ENCODE data around the gene LPCAT2. TPM values are rescaled to one million over a fixed set of nuclear protein-coding genes. Genes with fewer than 3 reads are reported as not detected.

Gene LPCAT2
- total and polyA plus RNA-seq, 2 of the 13 experiments (the other 11 are each of a cell fraction or from before 2014, with no cell fraction given), result 9.9 to 17.6 TPM

- no peak; the same call in 1 of the 2 replicates for TF ChIP-seq ZBTB4 (CRISPR knock-in tag; IDR thresholded peaks at IDR 0.05; ENCODE audit: borderline replicate concordance)
- no peak for TF ChIP-seq KDM5B (CRISPR knock-in tag; IDR thresholded peaks at IDR 0.05; ENCODE audit: borderline replicate concordance)
- no peak for TF ChIP-seq ZBTB42 (CRISPR knock-in tag; IDR thresholded peaks at IDR 0.05)
- TF ChIP-seq ATM (IDR thresholded peaks at IDR 0.05; ENCODE audit: borderline replicate concordance), result no peak
- TF ChIP-seq ZNF670 (CRISPR knock-in tag; IDR thresholded peaks at IDR 0.05; ENCODE audit: borderline replicate concordance), result no peak
- TF ChIP-seq MBNL3 (CRISPR knock-in tag; conservative IDR thresholded peaks at IDR 0.05), result no peak
- peak; percentile 99 for TF ChIP-seq BCL6 (CRISPR knock-in tag; IDR thresholded peaks at IDR 0.05)
- TF ChIP-seq ESRRA (CRISPR knock-in tag; IDR thresholded peaks at IDR 0.05; ENCODE audit: low read depth), result no peak
- peak; percentile 43; the same call in 1 of the 2 replicates for TF ChIP-seq ELF3 (CRISPR knock-in tag; IDR thresholded peaks at IDR 0.05)
- 0 out of 2 replicates have a peak, but pooled peaks have one; percentile 24 for TF ChIP-seq MIER2 (CRISPR knock-in tag; IDR thresholded peaks at IDR 0.05)
- no peak for TF ChIP-seq NR2C2 (CRISPR knock-in tag; IDR thresholded peaks at IDR 0.05; ENCODE audit: borderline replicate concordance)
- TF ChIP-seq ZNF782 (CRISPR knock-in tag; IDR thresholded peaks at IDR 0.05; ENCODE audit: borderline replicate concordance), result no peak
- no peak for TF ChIP-seq ZNF547 (CRISPR knock-in tag; IDR thresholded peaks at IDR 0.05)
- TF ChIP-seq IKZF5 (CRISPR knock-in tag; IDR thresholded peaks at IDR 0.05), result peak; percentile 49; the same call in 1 of the 2 replicates
- peak; percentile 35; the same call in 1 of the 2 replicates for TF ChIP-seq KDM2A (CRISPR knock-in tag; IDR thresholded peaks at IDR 0.05; ENCODE audit: borderline replicate concordance, low read depth)
- no peak for TF ChIP-seq ATRX (CRISPR knock-in tag; IDR thresholded peaks at IDR 0.05; ENCODE audit: borderline replicate concordance)
- TF ChIP-seq, protein P1, sequence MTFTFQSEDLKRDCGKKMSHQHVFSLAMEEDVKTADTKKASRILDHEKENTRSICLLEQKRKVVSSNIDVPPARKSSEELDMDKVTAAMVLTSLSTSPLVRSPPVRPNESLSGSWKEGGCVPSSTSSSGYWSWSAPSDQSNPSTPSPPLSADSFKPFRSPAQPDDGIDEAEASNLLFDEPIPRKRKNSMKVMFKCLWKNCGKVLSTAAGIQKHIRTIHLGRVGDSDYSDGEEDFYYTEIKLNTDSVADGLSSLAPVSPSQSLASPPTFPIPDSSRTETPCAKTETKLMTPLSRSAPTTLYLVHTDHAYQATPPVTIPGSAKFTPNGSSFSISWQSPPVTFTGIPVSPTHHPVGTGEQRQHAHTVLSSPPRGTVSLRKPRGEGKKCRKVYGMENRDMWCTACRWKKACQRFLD (CRISPR knock-in tag; IDR thresholded peaks at IDR 0.05; ENCODE audit: borderline replicate concordance), result no peak
- no peak for TF ChIP-seq ZNF550 (CRISPR knock-in tag; IDR thresholded peaks at IDR 0.05; ENCODE audit: borderline replicate concordance)
- TF ChIP-seq NR2F6 (IDR thresholded peaks at IDR 0.05), result peak; percentile 86
- peak; percentile 84 for TF ChIP-seq NR2F6 (CRISPR knock-in tag; IDR thresholded peaks at IDR 0.05)
- no peak for TF ChIP-seq ZBTB1 (CRISPR knock-in tag; IDR thresholded peaks at IDR 0.05; ENCODE audit: borderline replicate concordance)
- no peak for TF ChIP-seq ZFYVE20 (CRISPR knock-in tag; IDR thresholded peaks at IDR 0.05; ENCODE audit: borderline replicate concordance, low read depth)
- TF ChIP-seq, protein P2, sequence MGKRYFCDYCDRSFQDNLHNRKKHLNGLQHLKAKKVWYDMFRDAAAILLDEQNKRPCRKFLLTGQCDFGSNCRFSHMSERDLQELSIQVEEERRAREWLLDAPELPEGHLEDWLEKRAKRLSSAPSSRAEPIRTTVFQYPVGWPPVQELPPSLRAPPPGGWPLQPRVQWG (CRISPR knock-in tag; IDR thresholded peaks at IDR 0.05; ENCODE audit: borderline replicate concordance, low read depth), result no peak
- TF ChIP-seq ZNF672 (CRISPR knock-in tag; IDR thresholded peaks at IDR 0.05), result no peak
Observed at GRCh38 chr16:55502801-55503366, 6.0 kb upstream of the LPCAT2 start (continued).

All from HepG2 (cell line).